ENCODE results near the gene MPDU1. TPM values are rescaled to one million over a fixed set of nuclear protein-coding genes. Genes with fewer than 3 reads are reported as not detected.

MPDU1 gene
- total RNA-seq, 4 donors from 2014 or later, result 37.1 to 236 (median 125) TPM

GRCh38 chr17:7627250-7628121 lies 43.8 kb downstream of the MPDU1 start, which contains the start of gene SAT2:
TSS of gene SAT2 (minus strand) at chr17:7627821. CDS start at chr17:7627635, 186 bp downstream.
- H3K4me3 ChIP-seq, result peak within 1 kb of the TSS; percentile 64 to 94 (median 86)
- H3K9me3 ChIP-seq, result no peaks in the 10 kb centered on the region
- H3K36me3 ChIP-seq, result peaks cover 0 to 6% (median 0%) of the 10 kb centered on the region in 3 donors
- peaks cover 0 to 24% (median 2%) of the 10 kb centered on the region in 4 donors for H3K4me1 ChIP-seq
- peak; percentile 94 to 97 (median 96) for DNase-seq
- H3K27ac ChIP-seq, result peak within 1 kb of the TSS; percentile 80 to 96 (median 94)
- no peak for TF ChIP-seq CTCF (IDR thresholded peaks at IDR 0.05)
- peak; percentile 77 to 87 for TF ChIP-seq POLR2A (IDR thresholded peaks at IDR 0.05)
- no peaks in the 10 kb centered on the region for H3K27me3 ChIP-seq

GRCh38 chr17:7629939-7630571 lies 46.4 kb downstream of the MPDU1 start, which contains the start of gene SHBG:
TSS of gene SHBG (plus strand) at chr17:7630135. CDS start at chr17:7630173, 38 bp downstream.
- peaks cover 0 to 24% (median 2%) of the 10 kb centered on the region in 4 donors for H3K4me1 ChIP-seq
- H3K9me3 ChIP-seq, result no peaks in the 10 kb centered on the region

GRCh38 chr17:7631398-7632380 lies 48.0 kb downstream of the MPDU1 start:
- Histone ChIP-seq H3K4me1 (peaks cover 0 to 9% (median 1%) of the 10 kb centered on the region in 4 donors), H3K4me3 (no peak overlapping the region), H3K36me3 (no peaks in the 10 kb centered on the region), H3K27ac (no peak overlapping the region), H3K27me3 (no peaks in the 10 kb centered on the region), H3K9me3 (no peaks in the 10 kb centered on the region)
- TF ChIP-seq POLR2A (IDR thresholded peaks at IDR 0.05) (no peak), CTCF (IDR thresholded peaks at IDR 0.05) (no peak)
- no peak for DNase-seq

More at GRCh38 chr17:7629939-7630571, 46.4 kb downstream of the MPDU1 start, which contains the start of gene SHBG:
- Histone ChIP-seq H3K27ac (peak within 1 kb of the TSS in 2 of 4 donors; percentile 11 to 38), H3K27me3 (no peaks in the 10 kb centered on the region), H3K4me3 (no peak within 1 kb of the TSS), H3K36me3 (peaks cover 0 to 6% (median 0%) of the 10 kb centered on the region in 3 donors)
- no peak for TF ChIP-seq POLR2A (IDR thresholded peaks at IDR 0.05)
- TF ChIP-seq CTCF (IDR thresholded peaks at IDR 0.05), result no peak
- DNase-seq, result no peak

- no peaks in the 10 kb centered on the region for H3K27me3 ChIP-seq
- H3K4me1 ChIP-seq, result peaks cover 0 to 6% (median 0%) of the 10 kb centered on the region in 4 donors
- no peak overlapping the region for H3K27ac ChIP-seq
- H3K4me3 ChIP-seq, result no peak overlapping the region
- no peaks in the 10 kb centered on the region for H3K36me3 ChIP-seq
- H3K9me3 ChIP-seq, result no peaks in the 10 kb centered on the region
- TF ChIP-seq CTCF (IDR thresholded peaks at IDR 0.05), result peak in 5 of 6 experiments; percentile 19 to 48 (median 40)
- no peak for TF ChIP-seq POLR2A (IDR thresholded peaks at IDR 0.05)
- DNase-seq, result peak in 1 of 3 donors; percentile 54
Measured at GRCh38 chr17:7632492-7632894, 48.8 kb downstream of the MPDU1 start.

GRCh38 chr17:7633093-7633492 lies 49.4 kb downstream of the MPDU1 start:
- no peak for TF ChIP-seq POLR2A (IDR thresholded peaks at IDR 0.05)
- no peak for TF ChIP-seq CTCF (IDR thresholded peaks at IDR 0.05)
- Histone ChIP-seq H3K27me3 (no peaks in the 10 kb centered on the region), H3K36me3 (no peaks in the 10 kb centered on the region), H3K27ac (no peak overlapping the region), H3K9me3 (no peaks in the 10 kb centered on the region), H3K4me1 (peaks cover 0 to 3% (median 0%) of the 10 kb centered on the region in 4 donors), H3K4me3 (no peak overlapping the region)
- no peak for DNase-seq

Measured in Peyer's patch (tissue), 4 donors.